IMR-90 (cell line): Measurements from ENCODE around the gene DNTTIP2. TPM values are rescaled to one million over a fixed set of nuclear protein-coding genes. Genes with fewer than 3 reads are reported as not detected.
A peak's percentile ranks its signal among the peaks of the same experiment; 100 is the strongest.

Source experiments
- ATAC-seq: fragments of 200-7000 bp; cut with Tn5 transposase; 2 replicates; pipeline ENCODE4 v1.9.1; 2020; ENCODE audit warnings: low read depth, mild to moderate bottlenecking, moderate library complexity
- BruUV-seq: library from RNA; stranded (reverse); fragments of 400-500 nt; replicated peaks from 2 replicates; lab custom pipeline; 2021; lab: Mats Ljungman, UMichigan
- CTCF ChIA-PET: fragments of 300-600 bp; formaldehyde crosslinking; extraction: SDS; loops from one replicate; lab custom pipeline; 2021; ENCODE audit warnings: antibody characterized with exemption; lab: Yijun Ruan, JAX
- POLR2A ChIA-PET: fragments of 300-600 bp; sonication (Branson Sonifier 250); formaldehyde crosslinking; loops from one replicate; lab custom pipeline; 2022; ENCODE audit warnings: antibody characterized with exemption; ENCODE audit not compliant: unreplicated experiment; lab: Charles Lee
- DNase-seq: peaks from one replicate; pipeline ENCODE4 v3.0.0; 2013
- H2AFZ ChIP-seq: replicated peaks from 2 replicates; pipeline ENCODE3; 2013; ENCODE audit warnings: low read length, mild to moderate bottlenecking; ENCODE audit not compliant: poor library complexity
- H2AK5ac ChIP-seq: 2 replicates; pipeline ENCODE4 v1.6.1; 2013; ENCODE audit warnings: low read depth, low read length, inconsistent platforms
- H2AK9ac ChIP-seq: replicated peaks from 2 replicates; pipeline ENCODE3; 2013; ENCODE audit warnings: mild to moderate bottlenecking, low read depth, low read length, moderate library complexity; ENCODE audit not compliant: poor library complexity
- H2BK120ac ChIP-seq: 2 replicates; pipeline ENCODE4 v1.6.1; 2013; ENCODE audit warnings: low read depth, low read length, inconsistent platforms
- H2BK15ac ChIP-seq: 3 replicates; pipeline ENCODE4 v1.6.1; 2013; ENCODE audit warnings: low read depth, low read length, inconsistent platforms
- H2BK20ac ChIP-seq: 2 replicates; pipeline ENCODE4 v1.6.1; 2013; ENCODE audit warnings: low read depth, mild to moderate bottlenecking, inconsistent platforms, low read length, moderate library complexity
- H2BK5ac ChIP-seq: 2 replicates; pipeline ENCODE4 v1.6.1; 2013; ENCODE audit warnings: mild to moderate bottlenecking, low read depth, low read length, inconsistent platforms; ENCODE audit not compliant: poor library complexity, severe bottlenecking
- H3K14ac ChIP-seq: replicated peaks from 2 replicates; pipeline ENCODE4 v1.6.1; 2013; ENCODE audit warnings: low read depth, low read length, inconsistent platforms
- H3K18ac ChIP-seq: 2 replicates; pipeline ENCODE4 v1.6.1; 2013; ENCODE audit warnings: low read depth, low read length, control low read depth
- H3K23ac ChIP-seq: 2 replicates; pipeline ENCODE4 v1.6.1; 2013; ENCODE audit warnings: low read depth, low read length, inconsistent platforms
- H3K27ac ChIP-seq: 2 replicates; pipeline ENCODE4 v1.5.1; 2013; ENCODE audit warnings: mild to moderate bottlenecking, control low read depth, low read length; ENCODE audit not compliant: insufficient read depth
- H3K27me3 ChIP-seq: 2 replicates; pipeline ENCODE4 v1.6.1; 2013; ENCODE audit warnings: low read length; ENCODE audit not compliant: control insufficient read depth, insufficient read depth
- H3K36me3 ChIP-seq: 2 replicates; pipeline ENCODE4 v1.6.1; 2013; ENCODE audit warnings: low read length, mixed read lengths; ENCODE audit not compliant: control insufficient read depth, insufficient read depth
- H3K4ac ChIP-seq: 2 replicates; pipeline ENCODE4 v1.6.1; 2013; ENCODE audit warnings: low read depth, low read length, inconsistent platforms
- H3K4me1 ChIP-seq: 2 replicates; pipeline ENCODE4 v1.6.1; 2013; ENCODE audit warnings: low read length, mixed read lengths; ENCODE audit not compliant: control insufficient read depth, insufficient read depth
- H3K4me2 ChIP-seq: 2 replicates; pipeline ENCODE4 v1.6.1; 2013; ENCODE audit warnings: low read depth, mild to moderate bottlenecking, control low read depth, low read length, moderate library complexity
- H3K4me3 ChIP-seq: 2 replicates; pipeline ENCODE4 v1.5.1; 2013; ENCODE audit warnings: low read depth, mild to moderate bottlenecking, control low read depth, low read length, moderate library complexity; ENCODE audit not compliant: insufficient read depth
- H3K56ac ChIP-seq: 2 replicates; pipeline ENCODE4 v1.6.1; 2013; ENCODE audit warnings: low read length, inconsistent platforms; ENCODE audit not compliant: insufficient read depth; ENCODE audit errors: extremely low read depth
- H3K79me1 ChIP-seq, 2 experiments: 2 replicates each; pipeline ENCODE4 v1.6.1; 2013; ENCODE audit warnings: low read length in 2 of 2, inconsistent platforms in 1 of 2, low read depth in 1 of 2
- H3K9ac ChIP-seq: 2 replicates; pipeline ENCODE4 v1.6.1; 2013; ENCODE audit warnings: low read depth, low read length, control low read depth
- H3K9me1 ChIP-seq: 2 replicates; pipeline ENCODE4 v1.6.1; 2013; ENCODE audit warnings: low read length, inconsistent platforms; ENCODE audit not compliant: insufficient read depth
- H3K9me3 ChIP-seq: 2 replicates; pipeline ENCODE4 v1.6.1; 2013; ENCODE audit warnings: low read length; ENCODE audit not compliant: control insufficient read depth, insufficient read depth
- H4K20me1 ChIP-seq: 2 replicates; pipeline ENCODE4 v1.6.1; 2013; ENCODE audit warnings: low read length, inconsistent platforms; ENCODE audit not compliant: insufficient read depth
- H4K5ac ChIP-seq: 2 replicates; pipeline ENCODE4 v1.6.1; 2013; ENCODE audit warnings: mild to moderate bottlenecking, low read depth, low read length, control low read depth
- H4K8ac ChIP-seq, 2 experiments: 2 replicates each; pipeline ENCODE4 v1.6.1; 2013; ENCODE audit warnings: low read depth in 2 of 2, low read length in 2 of 2, control low read depth in 1 of 2, inconsistent platforms in 1 of 2
- H4K91ac ChIP-seq: 2 replicates; pipeline ENCODE4 v1.6.1; 2013; ENCODE audit warnings: low read depth, low read length, inconsistent platforms; ENCODE audit not compliant: insufficient read depth
- BHLHE40 ChIP-seq: fragments of 150-350 bp; IDR thresholded peaks from 2 replicates; pipeline ENCODE4 v1.6.1; 2016; ENCODE audit warnings: mild to moderate bottlenecking, low read depth, low read length
- CEBPB ChIP-seq: IDR thresholded peaks from 2 replicates; pipeline ENCODE4 v1.6.1; 2012; ENCODE audit warnings: low read depth, low read length, improper control_type of control experiment
- CTCF ChIP-seq: conservative IDR thresholded peaks from 2 replicates; pipeline ENCODE4 v1.5.1; 2012; ENCODE audit warnings: mild to moderate bottlenecking, low read depth, low read length, improper control_type of control experiment
- ELK1 ChIP-seq: fragments of 150-350 bp; IDR thresholded peaks from 2 replicates; pipeline ENCODE4 v1.6.1; 2016; ENCODE audit warnings: low read depth, mild to moderate bottlenecking, low read length, moderate library complexity, borderline replicate concordance
- MAZ ChIP-seq: IDR thresholded peaks from 2 replicates; pipeline ENCODE4 v1.6.1; 2012; ENCODE audit warnings: low read depth, mild to moderate bottlenecking, low read length, improper control_type of control experiment, moderate library complexity, borderline replicate concordance
- MXI1 ChIP-seq: IDR thresholded peaks from 2 replicates; pipeline ENCODE4 v1.6.1; 2012; ENCODE audit warnings: low read depth, mild to moderate bottlenecking, low read length, moderate library complexity, borderline replicate concordance
- NFE2L2 ChIP-seq: fragments of 150-350 bp; IDR thresholded peaks from 2 replicates; pipeline ENCODE4 v1.6.1; 2016; ENCODE audit warnings: low read depth, mild to moderate bottlenecking, low read length
- POLR2A ChIP-seq: IDR thresholded peaks from 2 replicates; pipeline ENCODE4 v1.6.1; 2012; ENCODE audit warnings: mild to moderate bottlenecking, low read depth, low read length
- RAD21 ChIP-seq: IDR thresholded peaks from 2 replicates; pipeline ENCODE4 v1.6.1; 2012; ENCODE audit warnings: low read length, improper control_type of control experiment
- RCOR1 ChIP-seq: IDR thresholded peaks from 2 replicates; pipeline ENCODE4 v1.6.1; 2012; ENCODE audit warnings: mild to moderate bottlenecking, low read length, improper control_type of control experiment; ENCODE audit not compliant: insufficient replicate concordance
- SMC3 ChIP-seq: fragments of 150-350 bp; IDR thresholded peaks from 2 replicates; pipeline ENCODE4 v1.6.1; 2016; ENCODE audit warnings: low read depth, mild to moderate bottlenecking, antibody characterized with exemption, low read length, moderate library complexity
- USF2 ChIP-seq: fragments of 150-350 bp; IDR thresholded peaks from 2 replicates; pipeline ENCODE4 v1.6.1; 2017; ENCODE audit warnings: mild to moderate bottlenecking, antibody characterized with exemption, low read length, low read depth
- WGBS, 2 experiments: methylation state at CpG; one replicate each; pipeline versions ENCODE4 v1.1.5 to v1.1.7; 2013; ENCODE audit warnings: missing lambda C conversion rate in 2 of 2; ENCODE audit not compliant: insufficient read length in 1 of 2; ENCODE audit errors: extremely low coverage in 2 of 2; 5-methylcytosine and 5-hydroxymethylcytosine counted together
- dilution Hi-C: fragments of 300-500 bp; cut with HindIII; formaldehyde crosslinking; loops from one replicate; pipeline ENCODE4 v1.14.3; 2018; ENCODE audit warnings: low sequenced_read_pairs; ENCODE audit not compliant: unreplicated experiment
- in situ Hi-C: fragments of 300-500 bp; cut with MboI; formaldehyde crosslinking; loops from 3 replicates; pipeline ENCODE4 v1.14.3; 2019; ENCODE audit warnings: low sequenced_read_pairs, inconsistent platforms, mixed read lengths
- intact Hi-C: fragments of 100-400 bp; cut with micrococcal nuclease; formaldehyde crosslinking; loops from 2 replicates; pipeline ENCODE4 v1.10.0; 2022
- polyA plus RNA-seq, 3 experiments: library from polyadenylated mRNA; depleted of rRNA; stranded (reverse); fragments of >200 nt; gene quantifications; 2 replicates each; pipeline ENCODE4 v1.2.3, GENCODE V29; 2012; ENCODE audit warnings: low replicate concordance in 1 of 3
- total RNA-seq: library from RNA; depleted of rRNA; stranded (reverse); fragments of >200 nt; gene quantifications from 2 replicates; pipeline ENCODE4 v1.2.3, GENCODE V29; 2012

Gene DNTTIP2
- total and polyA plus RNA-seq, 2 of the 4 experiments (the other 2 are of a cell fraction): 14.2 to 24.4 TPM

- 1% methylated on average over 70 of the region's 102 CpGs; no CpG with 5 or more reads in 1 of the 2 experiments for WGBS, 2 experiments
- H2BK20ac ChIP-seq: peak within 1 kb of the TSS; percentile 42; the same call in 1 of the 2 replicates
- no peaks in the 10 kb centered on the region for H3K27me3 ChIP-seq
- CTCF ChIA-PET: interaction anchor here (0.6 to 1.8 kb wide), 8 partner anchors 12 to 117 kb away, joined by 3 to 7 read pairs (median 4); no protein-coding TSS in a partner anchor
- no peaks in the 10 kb centered on the region for H3K9me3 ChIP-seq
- H4K91ac ChIP-seq: peak within 1 kb of the TSS; percentile 14
- in situ Hi-C loops (no loop called here), dilution Hi-C loops (no loop called here), intact Hi-C loops (loop anchor here (1.0 to 10.0 kb wide), 5 partner anchors 70 to 895 kb away; partner anchors contain the start of gene ARHGAP29)
- DNase-seq (peak; percentile 94), ATAC-seq (peak; percentile 94)
- H3K18ac ChIP-seq: peak within 1 kb of the TSS; percentile 13
- peak within 1 kb of the TSS; percentile 97 for H2AK9ac ChIP-seq
- peak within 1 kb of the TSS; percentile 8; the same call in 1 of the 3 replicates for H2BK15ac ChIP-seq
- peak within 1 kb of the TSS; percentile 79; the same call in 1 of the 2 replicates for H2AK5ac ChIP-seq
- H3K27ac ChIP-seq: peak within 1 kb of the TSS; percentile 32
- peak within 1 kb of the TSS in 1 of 2 experiments; percentile 54; a peak in 2 of 4 replicates for H4K8ac ChIP-seq
- H3K23ac ChIP-seq: peak within 1 kb of the TSS; percentile 97
- H3K4me3 ChIP-seq: peak within 1 kb of the TSS; percentile 74
- H2BK5ac ChIP-seq: peak within 1 kb of the TSS; percentile 56
- peak within 1 kb of the TSS; percentile 79 for H3K9ac ChIP-seq
- H3K9me1 ChIP-seq: peaks cover 3% of the 10 kb centered on the region; the same call in 1 of the 2 replicates
- H3K4me1 ChIP-seq: peaks cover 4% of the 10 kb centered on the region
- peak within 1 kb of the TSS; percentile 85 for H3K4ac ChIP-seq
- peak within 1 kb of the TSS; percentile 82 for H2BK120ac ChIP-seq
- H4K5ac ChIP-seq: peak within 1 kb of the TSS; percentile 2
- no TSS peak for BruUV-seq
- H3K14ac ChIP-seq: peak within 1 kb of the TSS; percentile 94
- peak within 1 kb of the TSS; percentile 96 for H3K4me2 ChIP-seq
- H3K36me3 ChIP-seq: no peaks in the 10 kb centered on the region
- peak within 1 kb of the TSS; percentile 93 for H2AFZ ChIP-seq
- peak within 1 kb of the TSS; percentile 57; the same call in 1 of the 2 replicates for H3K56ac ChIP-seq
- peaks cover 3 to 40% of the 10 kb centered on the region in 2 experiments; a peak in 2 of 4 replicates for H3K79me1 ChIP-seq
- POLR2A ChIA-PET: no interaction called here
- peaks cover 39% of the 10 kb centered on the region; the same call in 1 of the 2 replicates for H4K20me1 ChIP-seq
- TF ChIP-seq CEBPB: no peak
- no peak for TF ChIP-seq ELK1
- peak; percentile 98 for TF ChIP-seq CTCF
- peak; percentile 75 for TF ChIP-seq MXI1
- TF ChIP-seq RCOR1: peak; percentile 56
- TF ChIP-seq POLR2A: peak; percentile 92
- TF ChIP-seq SMC3: peak; percentile 46
- TF ChIP-seq MAZ: peak; percentile 73; the same call in 1 of the 2 replicates
- peak; percentile 100 for TF ChIP-seq NFE2L2
- TF ChIP-seq BHLHE40: peak; percentile 28; the same call in 1 of the 2 replicates
- TF ChIP-seq RAD21: peak; percentile 41; the same call in 1 of the 2 replicates
- TF ChIP-seq USF2: no peak
Measured at GRCh38 chr1:93909146-93910050, 30.4 kb upstream of the DNTTIP2 start, which contains the start of gene GCLM. GCLM (minus strand) TSS chr1:93909430; CDS start chr1:93909163, 267 bp downstream.
